Inflammatory macrophage treated with lipopolysaccharide for 4 hours (primary cell): ENCODE results near the gene RAB8A.
"Not testable (repeated sequence)": the region's sequence is repeated elsewhere in the genome, so short reads cannot be mapped to it uniquely, and the experiment has no call there.

Experiments
- DNase-seq: peaks from one replicate; pipeline ENCODE4 v3.0.0-alpha.2; 2020

The RAB8A gene

GRCh38 chr19:16143399-16144215, 31.9 kb downstream of the RAB8A start, which contains the start of gene HSH2D:
Gene HSH2D, plus strand, starts transcription at chr19:16143685. Its CDS starts 5,066 bp downstream, at chr19:16148751.
- DNase-seq, result peak; percentile 69

GRCh38 chr19:16144216-16144581, 32.5 kb downstream of the RAB8A start:
- DNase-seq, result no peak

- DNase-seq, result no peak
Measured at GRCh38 chr19:16146112-16146511, 34.4 kb downstream of the RAB8A start.

- DNase-seq, result no peak
Measured at GRCh38 chr19:16148443-16149229, 36.9 kb downstream of the RAB8A start.

- no peak for DNase-seq
Measured at GRCh38 chr19:16153582-16154336, 42.1 kb downstream of the RAB8A start.

GRCh38 chr19:16154557-16154956, 42.9 kb downstream of the RAB8A start:
- DNase-seq, result no peak

GRCh38 chr19:16155128-16155527, 43.4 kb downstream of the RAB8A start:
- no peak for DNase-seq

- DNase-seq, result no peak
Measured at GRCh38 chr19:16156904-16157303, 45.2 kb downstream of the RAB8A start.

GRCh38 chr19:16157601-16158000, 45.9 kb downstream of the RAB8A start:
- no peak for DNase-seq

GRCh38 chr19:16159655-16160054, 48.0 kb downstream of the RAB8A start:
- no peak for DNase-seq

- no peak for DNase-seq
Measured at GRCh38 chr19:16160445-16160942, 48.8 kb downstream of the RAB8A start.

GRCh38 chr19:16160943-16161560, 49.4 kb downstream of the RAB8A start:
- DNase-seq, result peak; percentile 55

GRCh38 chr19:16161840-16162239, 50.2 kb downstream of the RAB8A start:
- peak; percentile 19 for DNase-seq

- DNase-seq, result no peak
Measured at GRCh38 chr19:16164222-16164890, 52.7 kb downstream of the RAB8A start.

- DNase-seq, result no peak
Measured at GRCh38 chr19:16166417-16166816, 54.7 kb downstream of the RAB8A start.

GRCh38 chr19:16167055-16167454, 55.4 kb downstream of the RAB8A start:
- no peak for DNase-seq

GRCh38 chr19:16168465-16169081, 56.9 kb downstream of the RAB8A start:
- DNase-seq, result peak; percentile 69

GRCh38 chr19:16170134-16170533, 58.4 kb downstream of the RAB8A start:
- no peak for DNase-seq

GRCh38 chr19:16175954-16176353, 64.3 kb downstream of the RAB8A start:
- DNase-seq, result no peak

GRCh38 chr19:16178866-16179265, 67.2 kb downstream of the RAB8A start:
- DNase-seq, result not testable (repeated sequence)

- no peak for DNase-seq
Measured at GRCh38 chr19:16180611-16181010, 68.9 kb downstream of the RAB8A start.
